Subcutaneous adipose tissue (tissue), 4 donors: Measurements from ENCODE around the gene GK. TPM values are rescaled to one million over a fixed set of nuclear protein-coding genes. Genes with fewer than 3 reads are reported as not detected.

Experiments used
- total RNA-seq, 4 donors: library from RNA; depleted of rRNA; stranded (reverse); fragments of >200 nt; gene quantifications; one replicate each; pipeline ENCODE4 v1.1.0, GENCODE V29; 2016
- TF ChIP-seq, protein P1 (sequence below): fragments of 450-650 bp; IDR thresholded peaks from one replicate; pipeline ENCODE4 v1.5.1; 2016; ENCODE audit warnings: low read depth, mild to moderate bottlenecking, control low read depth, antibody characterized with exemption, moderate library complexity

The GK gene
- total RNA-seq, 4 donors from 2014 or later: 2.8 to 22.3 (median 4.3) TPM

- TF ChIP-seq, protein P1, sequence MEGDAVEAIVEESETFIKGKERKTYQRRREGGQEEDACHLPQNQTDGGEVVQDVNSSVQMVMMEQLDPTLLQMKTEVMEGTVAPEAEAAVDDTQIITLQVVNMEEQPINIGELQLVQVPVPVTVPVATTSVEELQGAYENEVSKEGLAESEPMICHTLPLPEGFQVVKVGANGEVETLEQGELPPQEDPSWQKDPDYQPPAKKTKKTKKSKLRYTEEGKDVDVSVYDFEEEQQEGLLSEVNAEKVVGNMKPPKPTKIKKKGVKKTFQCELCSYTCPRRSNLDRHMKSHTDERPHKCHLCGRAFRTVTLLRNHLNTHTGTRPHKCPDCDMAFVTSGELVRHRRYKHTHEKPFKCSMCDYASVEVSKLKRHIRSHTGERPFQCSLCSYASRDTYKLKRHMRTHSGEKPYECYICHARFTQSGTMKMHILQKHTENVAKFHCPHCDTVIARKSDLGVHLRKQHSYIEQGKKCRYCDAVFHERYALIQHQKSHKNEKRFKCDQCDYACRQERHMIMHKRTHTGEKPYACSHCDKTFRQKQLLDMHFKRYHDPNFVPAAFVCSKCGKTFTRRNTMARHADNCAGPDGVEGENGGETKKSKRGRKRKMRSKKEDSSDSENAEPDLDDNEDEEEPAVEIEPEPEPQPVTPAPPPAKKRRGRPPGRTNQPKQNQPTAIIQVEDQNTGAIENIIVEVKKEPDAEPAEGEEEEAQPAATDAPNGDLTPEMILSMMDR: no peak
Measured at GRCh38 chrX:30637874-30638815, 15.1 kb upstream of the GK start.

DNA sequence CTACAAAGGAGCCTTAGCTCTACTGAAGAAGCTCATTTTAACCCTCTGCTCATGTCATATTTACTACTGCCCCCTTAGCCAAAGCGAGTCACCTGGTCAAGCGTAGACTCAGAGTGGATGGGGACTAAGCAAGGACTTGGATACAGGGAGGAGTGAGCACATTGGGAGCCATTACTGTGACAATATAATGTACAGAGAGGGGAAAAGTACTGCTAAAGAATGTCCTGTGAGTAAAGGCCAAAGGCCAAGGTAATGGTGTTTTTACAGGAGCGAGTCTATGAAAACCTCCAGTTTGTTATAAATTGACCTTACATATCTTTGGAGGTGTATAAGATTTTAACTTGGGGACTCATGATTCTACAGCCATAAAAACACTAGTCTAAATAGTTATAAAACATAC is 10.6 kb upstream of the GK start:
- TF ChIP-seq, protein P1: no peak

- TF ChIP-seq, protein P1: no peak
Measured at GRCh38 chrX:30643313-30643821, 9.9 kb upstream of the GK start.

DNA sequence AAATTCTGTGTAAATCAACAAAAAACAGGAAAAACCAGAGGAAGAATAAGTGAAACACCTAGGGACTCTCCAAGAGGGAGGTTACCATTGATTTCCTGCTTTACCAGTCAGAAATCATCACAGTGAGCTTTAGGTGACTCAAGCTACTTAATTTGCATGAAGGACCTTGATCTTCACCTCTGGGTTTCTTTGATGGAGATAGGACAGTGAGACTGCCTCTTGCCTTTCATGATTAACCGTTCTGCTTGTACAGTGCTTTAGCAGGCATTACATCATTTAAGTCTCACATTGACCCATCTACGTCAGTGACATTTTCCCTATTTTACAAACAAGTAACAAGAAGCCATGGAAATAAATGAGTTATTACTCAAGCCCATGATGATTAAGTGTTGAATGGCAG is 3.4 kb upstream of the GK start:
- TF ChIP-seq, protein P1: no peak

DNA sequence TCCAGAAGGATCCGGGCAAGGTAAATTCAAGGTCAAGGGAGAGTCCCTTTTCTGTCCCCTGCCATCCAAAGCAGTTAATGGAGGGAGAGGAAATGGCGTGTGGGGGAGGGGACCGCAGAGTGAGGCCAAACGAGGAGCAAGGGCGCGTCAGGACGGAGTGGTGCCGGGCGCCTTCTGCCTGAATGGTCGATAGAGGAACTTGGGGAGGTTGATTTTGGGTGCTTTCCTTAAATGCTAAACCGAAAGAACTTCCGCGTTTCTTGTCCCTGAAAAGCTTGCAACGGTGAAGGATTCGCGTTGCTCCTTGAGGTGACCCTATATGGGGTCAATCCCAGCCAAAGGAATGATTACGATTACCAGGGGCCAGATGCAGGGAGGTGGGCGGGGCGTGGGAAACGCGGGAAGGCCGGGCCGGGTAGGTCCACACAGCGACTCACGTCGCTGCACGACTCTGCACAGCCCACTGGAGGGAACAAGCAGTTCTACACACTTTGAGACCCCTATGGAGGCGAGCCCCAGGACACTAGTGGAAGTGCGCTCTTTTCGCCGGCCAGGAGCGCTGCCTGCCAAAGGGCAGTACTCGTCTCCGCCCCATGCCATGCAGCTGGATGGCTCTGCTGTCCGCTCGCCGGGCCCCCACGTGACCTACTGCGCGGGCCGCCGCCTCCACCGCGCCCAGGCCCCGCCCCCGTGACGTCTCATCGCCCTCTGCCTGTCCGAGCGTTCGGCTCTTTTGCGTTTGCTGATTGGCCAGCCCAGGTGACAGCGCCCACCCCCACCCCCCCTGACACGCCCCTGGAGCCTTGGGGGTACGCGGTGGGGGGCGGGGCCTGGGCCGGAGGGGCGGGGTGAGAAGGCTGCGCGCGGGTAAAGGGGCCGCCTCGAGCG is 452 bp upstream of the GK start:
- TF ChIP-seq, protein P1: no peak

DNA sequence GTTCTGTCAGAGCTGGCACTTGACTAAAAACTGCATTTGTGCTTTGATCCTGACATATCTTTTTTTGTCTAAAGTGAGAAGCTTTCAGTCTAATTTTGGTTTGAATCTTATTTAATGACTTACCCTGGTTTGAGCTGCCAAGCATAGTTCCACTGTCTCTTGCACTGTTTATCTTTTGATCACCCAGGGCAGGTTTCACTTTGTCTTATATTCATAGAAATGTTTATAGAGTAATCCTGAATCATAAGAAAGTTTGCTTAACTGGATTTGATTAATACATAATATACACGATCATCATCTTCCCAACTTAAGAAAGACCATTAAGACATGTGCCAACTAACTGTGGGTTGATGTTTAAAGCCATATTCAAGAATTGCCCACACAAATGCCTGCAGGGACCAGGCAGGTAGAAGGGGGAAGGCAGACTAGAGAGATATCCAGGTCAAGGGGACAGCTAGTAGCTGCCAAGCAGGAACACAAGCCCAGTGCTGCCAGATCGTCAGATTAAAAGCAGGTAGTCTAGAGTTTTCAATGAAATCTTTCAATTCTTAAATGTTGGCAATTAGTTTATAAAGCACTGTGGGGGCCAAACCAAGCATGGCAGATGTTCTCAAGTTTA is 1.9 kb downstream of the GK start:
- TF ChIP-seq, protein P1: no peak
